Measurements from ENCODE around the gene UGT3A1. TPM values are rescaled to one million over a fixed set of nuclear protein-coding genes. Genes with fewer than 3 reads are reported as not detected.

UGT3A1 gene
- total and polyA plus RNA-seq, 2 of the 13 experiments (the other 11 are each of a cell fraction or from before 2014, with no cell fraction given): not detected

GRCh38 chr5:35908228-35908627 lies 83.0 kb downstream of the UGT3A1 start:
- Histone ChIP-seq H4K20me1 (ENCODE audit: insufficient read depth, low read length) (no peaks in the 10 kb centered on the region), H3K79me2 (ENCODE audit: insufficient read depth, low read length) (no peaks in the 10 kb centered on the region), H3K27me3 (ENCODE audit: control insufficient read depth in 1 of 2, insufficient read depth in 2 of 2, low read length in 2 of 2) (no peaks in the 10 kb centered on the region), H3K4me1 (ENCODE audit: insufficient read depth, low read length) (no peaks in the 10 kb centered on the region), H2AFZ (ENCODE audit: low read length) (no peak overlapping the region), H3K9ac (ENCODE audit: insufficient read depth, low read depth, low read length) (no peak overlapping the region), H3K27ac (ENCODE audit: extremely low read length, insufficient read depth, low read length) (no peak overlapping the region), H3K4me3 (replicated peaks in 1 of 3; ENCODE audit: insufficient read depth in 1 of 3, low read depth in 2 of 3, low read length in 3 of 3) (no peak overlapping the region), H3K36me3 (replicated peaks in 1 of 2; ENCODE audit: control insufficient read depth in 1 of 2, insufficient read depth in 2 of 2, low read length in 2 of 2) (no peaks in the 10 kb centered on the region), H3K4me2 (ENCODE audit: low read depth, low read length) (no peak overlapping the region), H3K9me3 (ENCODE audit: low read length) (no peaks in the 10 kb centered on the region)
- in situ Hi-C loops (cut with HindIII; ENCODE audit: extremely low pct_ligation_motif_present, low pct_unique_long_range_greater_than_20kb): no loop called here
- intact Hi-C loops (cut with micrococcal nuclease; ENCODE audit: unreplicated experiment): no loop called here
- DNase-seq (ENCODE audit: low spot score) (no peak), FAIRE-seq (no peak), ATAC-seq (no peak)
- WGBS (ENCODE audit: low lambda C conversion rate): 0% methylated on average over 1 of the region's 1 CpG
- no peak for TF ChIP-seq ZNF12 (CRISPR knock-in tag; IDR thresholded peaks at IDR 0.05)
- TF ChIP-seq ZNF230 (CRISPR knock-in tag; IDR thresholded peaks at IDR 0.05): no peak
- CTCF ChIA-PET (ENCODE audit: low intra/inter-chr PET ratio, low total read pairs): no interaction called here
- POLR2A ChIA-PET: no interaction called here
- BruUV-seq (replicated peaks): no TSS peak

- Histone ChIP-seq H3K4me1 (ENCODE audit: insufficient read depth, low read length) (no peaks in the 10 kb centered on the region), H3K9me3 (ENCODE audit: low read length) (no peaks in the 10 kb centered on the region), H3K27ac (ENCODE audit: extremely low read length, insufficient read depth, low read length) (no peak overlapping the region), H2AFZ (ENCODE audit: low read length) (no peak overlapping the region), H3K27me3 (ENCODE audit: control insufficient read depth in 1 of 2, insufficient read depth in 2 of 2, low read length in 2 of 2) (no peaks in the 10 kb centered on the region), H3K4me3 (replicated peaks in 1 of 3; ENCODE audit: insufficient read depth in 1 of 3, low read depth in 2 of 3, low read length in 3 of 3) (no peak overlapping the region), H3K36me3 (replicated peaks in 1 of 2; ENCODE audit: control insufficient read depth in 1 of 2, insufficient read depth in 2 of 2, low read length in 2 of 2) (no peaks in the 10 kb centered on the region), H3K79me2 (ENCODE audit: insufficient read depth, low read length) (no peaks in the 10 kb centered on the region), H4K20me1 (ENCODE audit: insufficient read depth, low read length) (no peaks in the 10 kb centered on the region), H3K4me2 (ENCODE audit: low read depth, low read length) (no peak overlapping the region), H3K9ac (ENCODE audit: insufficient read depth, low read depth, low read length) (no peak overlapping the region)
- 17% methylated on average over 10 of the region's 11 CpGs for WGBS (ENCODE audit: low lambda C conversion rate)
- POLR2A ChIA-PET: no interaction called here
- DNase-seq (ENCODE audit: low spot score) (no peak), ATAC-seq (no peak), FAIRE-seq (no peak)
- intact Hi-C loops (cut with micrococcal nuclease; ENCODE audit: unreplicated experiment) (no loop called here), in situ Hi-C loops (cut with HindIII; ENCODE audit: extremely low pct_ligation_motif_present, low pct_unique_long_range_greater_than_20kb) (no loop called here)
- no TSS peak for BruUV-seq (replicated peaks)
- CTCF ChIA-PET (ENCODE audit: low intra/inter-chr PET ratio, low total read pairs): no interaction called here
- TF ChIP-seq NCOA5 (CRISPR knock-in tag; IDR thresholded peaks at IDR 0.05) (no peak), HINFP (CRISPR knock-in tag; IDR thresholded peaks at IDR 0.05; ENCODE audit: low read depth) (no peak), ZNF33A (CRISPR knock-in tag; IDR thresholded peaks at IDR 0.05; ENCODE audit: borderline replicate concordance) (no peak), ZNF260 (CRISPR knock-in tag; IDR thresholded peaks at IDR 0.05; ENCODE audit: borderline replicate concordance, low read depth) (no peak), E2F5 (CRISPR knock-in tag; conservative IDR thresholded peaks at IDR 0.05) (no peak), ZSCAN20 (CRISPR knock-in tag; IDR thresholded peaks at IDR 0.05; ENCODE audit: borderline replicate concordance) (no peak), SP4 (CRISPR knock-in tag; IDR thresholded peaks at IDR 0.05) (no peak), AFF4 (CRISPR knock-in tag; IDR thresholded peaks at IDR 0.05) (no peak), RXRB (CRISPR knock-in tag; IDR thresholded peaks at IDR 0.05; ENCODE audit: borderline replicate concordance) (no peak), ZNF75D (CRISPR knock-in tag; IDR thresholded peaks at IDR 0.05; ENCODE audit: borderline replicate concordance) (no peak), RAD21 (CRISPR knock-in tag; IDR thresholded peaks at IDR 0.05) (no peak)
Observed at GRCh38 chr5:35904443-35905132, 86.6 kb downstream of the UGT3A1 start.
